ENCODE data around the gene TTC7B. TPM values are rescaled to one million over a fixed set of nuclear protein-coding genes. Genes with fewer than 3 reads are reported as not detected.

Gene TTC7B
- polyA plus RNA-seq, 1 donor from 2014 or later, result 19.9 TPM

DNA sequence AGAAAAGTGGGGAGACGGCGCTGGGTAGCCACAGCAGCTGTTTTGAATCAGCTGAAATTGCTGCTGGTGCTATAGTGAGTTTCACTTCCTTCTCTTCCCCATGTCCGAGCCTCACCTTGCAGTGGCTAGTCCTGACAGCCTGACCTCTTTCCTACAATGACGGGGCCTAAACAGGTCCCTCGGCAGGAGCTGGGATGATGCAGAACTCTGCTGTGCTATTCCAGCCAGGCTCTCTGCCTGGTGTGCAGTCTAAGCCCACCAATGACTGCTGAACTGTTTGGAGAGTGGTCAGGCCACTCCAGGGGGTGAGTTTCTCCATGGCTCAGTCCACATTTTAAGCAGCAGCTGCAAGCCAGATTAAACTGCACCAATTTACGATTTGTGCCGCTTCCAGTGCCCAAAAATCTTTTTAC lies 207.3 kb downstream of the TTC7B start:
- Histone ChIP-seq H3K79me2 (replicated peaks; ENCODE audit: insufficient read depth, low read length) (no peaks in the 10 kb centered on the region), H4K20me1 (ENCODE audit: insufficient read depth) (no peaks in the 10 kb centered on the region), H3K9ac (ENCODE audit: low read length) (no peak overlapping the region), H3K4me3 (ENCODE audit: low read length) (no peak overlapping the region), H3K27me3 (ENCODE audit: insufficient read depth, low read depth, low read length) (no peaks in the 10 kb centered on the region), H3K9me2 (ENCODE audit: insufficient read depth, low read length) (no peaks in the 10 kb centered on the region), H2AFZ (ENCODE audit: low read depth, low read length) (no peak overlapping the region), H3K9me3 (ENCODE audit: low read length) (no peaks in the 10 kb centered on the region), H3K27ac (ENCODE audit: low read length) (no peak overlapping the region), H3F3A (ENCODE audit: insufficient read depth, low read length, poor library complexity, severe bottlenecking) (no peaks in the 10 kb centered on the region), H3K36me3 (ENCODE audit: insufficient read depth, low read length) (peaks cover 3% of the 10 kb centered on the region), H3K4me2 (ENCODE audit: low read length) (no peak overlapping the region)
- no peak for TF ChIP-seq EP300 (conservative IDR thresholded peaks at IDR 0.05; ENCODE audit: poor library complexity, severe bottlenecking)
- TF ChIP-seq, protein P1, sequence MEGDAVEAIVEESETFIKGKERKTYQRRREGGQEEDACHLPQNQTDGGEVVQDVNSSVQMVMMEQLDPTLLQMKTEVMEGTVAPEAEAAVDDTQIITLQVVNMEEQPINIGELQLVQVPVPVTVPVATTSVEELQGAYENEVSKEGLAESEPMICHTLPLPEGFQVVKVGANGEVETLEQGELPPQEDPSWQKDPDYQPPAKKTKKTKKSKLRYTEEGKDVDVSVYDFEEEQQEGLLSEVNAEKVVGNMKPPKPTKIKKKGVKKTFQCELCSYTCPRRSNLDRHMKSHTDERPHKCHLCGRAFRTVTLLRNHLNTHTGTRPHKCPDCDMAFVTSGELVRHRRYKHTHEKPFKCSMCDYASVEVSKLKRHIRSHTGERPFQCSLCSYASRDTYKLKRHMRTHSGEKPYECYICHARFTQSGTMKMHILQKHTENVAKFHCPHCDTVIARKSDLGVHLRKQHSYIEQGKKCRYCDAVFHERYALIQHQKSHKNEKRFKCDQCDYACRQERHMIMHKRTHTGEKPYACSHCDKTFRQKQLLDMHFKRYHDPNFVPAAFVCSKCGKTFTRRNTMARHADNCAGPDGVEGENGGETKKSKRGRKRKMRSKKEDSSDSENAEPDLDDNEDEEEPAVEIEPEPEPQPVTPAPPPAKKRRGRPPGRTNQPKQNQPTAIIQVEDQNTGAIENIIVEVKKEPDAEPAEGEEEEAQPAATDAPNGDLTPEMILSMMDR (IDR thresholded peaks at IDR 0.05; ENCODE audit: poor library complexity, severe bottlenecking), result no peak

GRCh38 chr14:90608281-90608680 lies 207.9 kb downstream of the TTC7B start:
- H3K4me3 ChIP-seq (ENCODE audit: low read length), result no peak overlapping the region
- no peak overlapping the region for H2AFZ ChIP-seq (ENCODE audit: low read depth, low read length)
- no peaks in the 10 kb centered on the region for H3K9me3 ChIP-seq (ENCODE audit: low read length)
- H3K9me2 ChIP-seq (ENCODE audit: insufficient read depth, low read length), result no peaks in the 10 kb centered on the region
- H3K9ac ChIP-seq (ENCODE audit: low read length), result no peak overlapping the region
- H3K27ac ChIP-seq (ENCODE audit: low read length), result no peak overlapping the region
- no peaks in the 10 kb centered on the region for H3F3A ChIP-seq (ENCODE audit: insufficient read depth, low read length, poor library complexity, severe bottlenecking)
- H3K27me3 ChIP-seq (ENCODE audit: insufficient read depth, low read depth, low read length), result no peaks in the 10 kb centered on the region
- TF ChIP-seq SMC3 (conservative IDR thresholded peaks at IDR 0.05; ENCODE audit: poor library complexity) (no peak), EP300 (conservative IDR thresholded peaks at IDR 0.05; ENCODE audit: poor library complexity, severe bottlenecking) (no peak), MXI1 (conservative IDR thresholded peaks at IDR 0.05; ENCODE audit: poor library complexity, severe bottlenecking) (no peak), EZH2 (IDR thresholded peaks at IDR 0.05; ENCODE audit: borderline replicate concordance, insufficient read depth, low read length, poor library complexity, severe bottlenecking) (no peak), POLR2AphosphoS5 (IDR thresholded peaks at IDR 0.05) (no peak), RAD21 (conservative IDR thresholded peaks at IDR 0.05) (no peak), TAF1 (IDR thresholded peaks at IDR 0.05; ENCODE audit: low read depth) (no peak), REST (IDR thresholded peaks at IDR 0.05; ENCODE audit: borderline replicate concordance) (no peak)
- TF ChIP-seq, protein P1 (IDR thresholded peaks at IDR 0.05; ENCODE audit: poor library complexity, severe bottlenecking), result no peak
- H3K4me2 ChIP-seq (ENCODE audit: low read length), result no peak overlapping the region
- H3K36me3 ChIP-seq (ENCODE audit: insufficient read depth, low read length), result peaks cover 3% of the 10 kb centered on the region
- no peaks in the 10 kb centered on the region for H3K79me2 ChIP-seq (replicated peaks; ENCODE audit: insufficient read depth, low read length)
- no peaks in the 10 kb centered on the region for H4K20me1 ChIP-seq (ENCODE audit: insufficient read depth)
